Activated CD8-positive, alpha-beta memory T cell treated with anti-CD3 and anti-CD28 coated beads for 36 hours (primary cell): ENCODE data around the gene TP53I3. TPM values are rescaled to one million over a fixed set of nuclear protein-coding genes. Genes with fewer than 3 reads are reported as not detected.
"Not testable (repeated sequence)": the region's sequence is repeated elsewhere in the genome, so short reads cannot be mapped to it uniquely, and the experiment has no call there.

Source experiments
- CTCF ChIA-PET: fragments of 350-600 bp; sonication (Branson Sonifier 250); formaldehyde crosslinking; loops from one replicate; lab custom pipeline; 2021; ENCODE audit warnings: antibody characterized with exemption; lab: Charles Lee
- POLR2A ChIA-PET: fragments of 350-600 bp; sonication (Branson Sonifier 250); formaldehyde crosslinking; loops from one replicate; lab custom pipeline; 2021; ENCODE audit warnings: antibody characterized with exemption; lab: Charles Lee
- total RNA-seq, 2 experiments: library from RNA; stranded (reverse); gene quantifications; one replicate each; pipeline ENCODE4 v1.2.3, GENCODE V29; 2021

The TP53I3 gene
- total RNA-seq, 2 experiments from 2014 or later = 2.0 to 3.0 TPM

- ChIA-PET CTCF (interaction anchor here (1.8 kb wide), 1 partner anchor 20 kb away, joined by 7 read pairs; the partner anchor contains the start of gene TP53I3), POLR2A (no interaction called here)
Measured at GRCh38 chr2:24104906-24105305, 20.3 kb upstream of the TP53I3 start.

- ChIA-PET POLR2A (no interaction called here), CTCF (interaction anchor here (1.8 kb wide), 1 partner anchor 20 kb away, joined by 7 read pairs; the partner anchor contains the start of gene TP53I3)
Measured at GRCh38 chr2:24104110-24104650, 19.5 kb upstream of the TP53I3 start.

- ChIA-PET CTCF (no interaction called here), POLR2A (no interaction called here)
Measured at GRCh38 chr2:24102677-24103076, 18.0 kb upstream of the TP53I3 start.

- POLR2A ChIA-PET = no interaction called here
- CTCF ChIA-PET = interaction anchor here (0.6 kb wide), 1 partner anchor 159 kb away, joined by 5 read pairs; no protein-coding TSS in a partner anchor
Measured at GRCh38 chr2:24101992-24102391, 17.4 kb upstream of the TP53I3 start.

GRCh38 chr2:24100732-24101131, 16.1 kb upstream of the TP53I3 start:
- POLR2A ChIA-PET, CTCF ChIA-PET: not testable (repeated sequence)

- POLR2A ChIA-PET = not testable (repeated sequence)
Measured at GRCh38 chr2:24095171-24095677, 10.6 kb upstream of the TP53I3 start.

GRCh38 chr2:24093270-24093669, 8.6 kb upstream of the TP53I3 start:
- CTCF ChIA-PET, POLR2A ChIA-PET: not testable (repeated sequence)

More at GRCh38 chr2:24095171-24095677, 10.6 kb upstream of the TP53I3 start:
- CTCF ChIA-PET = not testable (repeated sequence)

GRCh38 chr2:24088821-24089359, 4.3 kb upstream of the TP53I3 start:
- ChIA-PET POLR2A (no interaction called here), CTCF (no interaction called here)

- POLR2A ChIA-PET = no interaction called here
- CTCF ChIA-PET = no interaction called here
Measured at GRCh38 chr2:24087032-24087431, 2.4 kb upstream of the TP53I3 start.

GRCh38 chr2:24086241-24086640, 1.6 kb upstream of the TP53I3 start:
- ChIA-PET CTCF (no interaction called here), POLR2A (no interaction called here)

- ChIA-PET CTCF (interaction anchor here (0.6 to 3.0 kb wide), 11 partner anchors 9 to 215 kb away, joined by 3 to 22 read pairs (median 5); partner anchors contain the start of genes ATAD2B and SF3B6), POLR2A (interaction anchor here (1.9 kb wide), 1 partner anchor 158 kb away, joined by 10 read pairs; the partner anchor contains the start of gene ATAD2B)
Measured at GRCh38 chr2:24085200-24085489, 511 bp upstream of the TP53I3 start.

- ChIA-PET CTCF (interaction anchor here (0.6 to 3.0 kb wide), 24 partner anchors 8 to 260 kb away, joined by 3 to 22 read pairs (median 5); partner anchors contain the start of genes ATAD2B, FKBP1B, SF3B6 and WDCP), POLR2A (interaction anchor here (0.6 to 1.9 kb wide), 4 partner anchors 7 to 184 kb away, joined by 3 to 10 read pairs (median 4); partner anchors contain the start of genes ATAD2B and SF3B6)
Measured at GRCh38 chr2:24083567-24084385, 858 bp downstream of the TP53I3 start.

- CTCF ChIA-PET = interaction anchor here (1.5 to 3.0 kb wide), 9 partner anchors 10 to 259 kb away, joined by 3 to 22 read pairs (median 7); partner anchors contain the start of genes ATAD2B and FKBP1B
- POLR2A ChIA-PET = interaction anchor here (1.9 kb wide), 1 partner anchor 156 kb away, joined by 10 read pairs; the partner anchor contains the start of gene ATAD2B
Measured at GRCh38 chr2:24082787-24083566, 1.7 kb downstream of the TP53I3 start.

- ChIA-PET POLR2A (no interaction called here), CTCF (no interaction called here)
Measured at GRCh38 chr2:24080701-24081100, 3.9 kb downstream of the TP53I3 start.

GRCh38 chr2:24077879-24078278, 6.8 kb downstream of the TP53I3 start:
- CTCF ChIA-PET = interaction anchor here (1.2 kb wide), 1 partner anchor 150 kb away, joined by 4 read pairs; the partner anchor contains the start of gene ATAD2B
- POLR2A ChIA-PET = no interaction called here

GRCh38 chr2:24077535-24077877, 7.1 kb downstream of the TP53I3 start:
- CTCF ChIA-PET = interaction anchor here (1.2 to 1.4 kb wide), 2 partner anchors 150 to 151 kb away, joined by 4 to 7 read pairs; partner anchors contain the start of gene ATAD2B
- POLR2A ChIA-PET = interaction anchor here (1.3 kb wide), 1 partner anchor 30 kb away, joined by 8 read pairs; the partner anchor contains the start of gene WDCP

- ChIA-PET CTCF (interaction anchor here (1.2 to 1.9 kb wide), 4 partner anchors 8 to 150 kb away, joined by 3 to 9 read pairs (median 6); partner anchors contain the start of genes ATAD2B, TP53I3 and WDCP), POLR2A (interaction anchor here (0.6 to 1.5 kb wide), 7 partner anchors 7 to 252 kb away, joined by 3 to 10 read pairs (median 5); partner anchors contain the start of genes ATAD2B, FKBP1B, TP53I3 and WDCP)
Measured at GRCh38 chr2:24076849-24077534, 7.6 kb downstream of the TP53I3 start.
